Stimulated activated CD8-positive, alpha-beta memory T cell treated with anti-CD3 and anti-CD28 coated beads, Interleukin-7, amount 100 ng/mL, for 48 hours (primary cell): ENCODE measurements around the gene CARHSP1.
"Not testable (repeated sequence)": the region's sequence is repeated elsewhere in the genome, so short reads cannot be mapped to it uniquely, and the experiment has no call there.

Experiments
- DNase-seq, 2 donors: peaks; one replicate each; pipeline ENCODE4 v3.0.0-alpha.2; 2020; ENCODE audit warnings: low read depth in 1 of 2; ENCODE audit errors: extremely low read depth in 1 of 2

Gene CARHSP1

DNA sequence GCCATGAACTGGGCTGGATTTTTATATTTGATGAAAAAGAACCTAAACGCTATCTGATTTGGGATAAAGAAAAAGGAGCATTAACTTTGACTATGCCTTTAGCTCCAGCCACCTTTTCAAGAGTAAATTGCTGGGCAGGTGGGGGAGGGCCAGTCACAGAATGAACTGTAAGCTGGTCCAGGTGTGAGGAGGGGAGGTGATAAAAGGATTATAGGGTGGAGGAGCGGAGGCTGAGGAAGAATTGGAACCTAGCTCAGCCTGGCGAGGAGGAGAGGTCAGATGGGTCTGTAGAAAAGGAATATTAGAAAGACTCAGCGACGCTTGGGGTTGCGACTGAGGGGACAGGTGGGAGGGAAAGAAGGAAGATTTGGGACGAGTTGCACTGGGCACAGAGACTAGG is 32.0 kb downstream of the CARHSP1 start:
- not testable (repeated sequence) for DNase-seq

DNA sequence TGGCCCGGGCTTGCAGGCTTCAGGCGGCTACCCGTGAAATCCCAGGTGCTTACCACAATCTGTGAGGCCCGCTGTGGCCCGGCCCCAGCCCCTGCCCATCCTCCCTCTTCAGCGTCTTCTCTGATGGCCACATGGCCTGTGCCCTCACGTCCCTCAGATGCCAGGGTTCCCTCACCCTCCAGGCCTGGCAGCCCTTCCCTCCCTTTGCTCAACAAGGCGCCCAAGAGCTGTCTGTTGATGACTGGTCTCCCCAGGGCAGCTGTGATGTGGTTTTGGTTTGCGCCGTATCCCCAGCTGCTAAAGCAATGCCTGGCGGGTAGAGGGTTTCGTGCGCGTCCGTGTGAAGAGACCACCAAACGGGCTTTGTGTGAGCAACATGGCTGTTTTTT is 36.1 kb downstream of the CARHSP1 start:
- DNase-seq: no peak

DNA sequence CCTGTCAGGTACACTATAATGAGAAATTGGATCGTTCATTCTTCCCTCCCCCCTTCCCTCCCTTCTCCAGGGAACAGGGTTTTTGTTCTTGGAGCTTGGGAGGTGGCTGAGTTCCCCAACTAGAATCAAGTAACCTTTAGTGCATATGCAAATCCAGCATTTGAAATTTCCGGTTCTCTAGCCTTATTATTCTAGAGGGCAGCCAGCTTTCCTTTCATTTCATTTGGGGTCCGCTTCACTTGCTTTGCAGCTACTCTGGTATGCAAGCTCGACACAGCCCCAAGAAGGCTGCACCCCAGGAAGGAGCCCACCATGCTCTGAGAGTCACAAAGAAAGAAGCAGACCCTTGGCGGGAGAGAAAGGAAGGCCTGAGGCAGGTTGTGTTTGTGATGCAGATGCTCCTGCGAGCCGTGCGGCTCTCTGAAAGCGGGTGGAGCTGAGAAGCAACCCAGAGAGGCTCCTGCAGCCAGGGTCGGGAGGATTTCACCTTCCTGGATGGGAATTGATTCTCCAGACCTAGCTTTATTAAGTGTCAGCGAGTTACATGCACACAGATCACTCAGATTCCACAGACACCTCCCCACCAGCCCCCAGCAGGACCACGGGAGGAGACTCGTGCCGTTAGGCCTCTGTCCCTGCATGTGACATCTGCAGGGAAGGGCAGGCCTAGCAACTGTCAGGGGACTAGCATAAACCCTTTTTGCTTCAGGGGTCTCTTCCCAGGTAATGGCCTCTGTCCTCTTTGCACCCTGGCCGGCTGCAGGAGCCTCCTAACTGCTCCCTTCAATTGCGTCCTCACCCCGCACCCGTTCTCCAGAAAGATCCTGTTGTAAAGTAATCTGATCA is 36.7 kb downstream of the CARHSP1 start:
- no peak for DNase-seq

DNA sequence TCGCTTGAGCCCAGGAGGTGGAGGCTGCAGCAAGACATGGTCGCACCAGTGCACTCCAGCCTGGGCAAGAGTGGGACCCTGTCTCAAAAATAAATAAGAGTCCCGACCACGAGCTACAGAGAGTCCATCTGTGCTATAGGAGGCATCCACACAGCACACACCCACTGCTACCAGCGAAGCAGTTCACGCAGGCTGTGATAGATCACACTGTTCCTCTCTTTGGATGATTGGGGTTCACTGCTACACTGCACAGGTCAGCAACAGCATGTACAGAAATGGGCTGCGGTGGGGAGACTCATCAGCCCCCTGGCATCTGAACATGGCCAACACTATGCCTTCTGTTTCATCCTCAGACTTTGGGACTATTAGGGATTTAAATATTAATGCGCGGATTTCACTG is 37.4 kb downstream of the CARHSP1 start:
- DNase-seq: no peak

DNA sequence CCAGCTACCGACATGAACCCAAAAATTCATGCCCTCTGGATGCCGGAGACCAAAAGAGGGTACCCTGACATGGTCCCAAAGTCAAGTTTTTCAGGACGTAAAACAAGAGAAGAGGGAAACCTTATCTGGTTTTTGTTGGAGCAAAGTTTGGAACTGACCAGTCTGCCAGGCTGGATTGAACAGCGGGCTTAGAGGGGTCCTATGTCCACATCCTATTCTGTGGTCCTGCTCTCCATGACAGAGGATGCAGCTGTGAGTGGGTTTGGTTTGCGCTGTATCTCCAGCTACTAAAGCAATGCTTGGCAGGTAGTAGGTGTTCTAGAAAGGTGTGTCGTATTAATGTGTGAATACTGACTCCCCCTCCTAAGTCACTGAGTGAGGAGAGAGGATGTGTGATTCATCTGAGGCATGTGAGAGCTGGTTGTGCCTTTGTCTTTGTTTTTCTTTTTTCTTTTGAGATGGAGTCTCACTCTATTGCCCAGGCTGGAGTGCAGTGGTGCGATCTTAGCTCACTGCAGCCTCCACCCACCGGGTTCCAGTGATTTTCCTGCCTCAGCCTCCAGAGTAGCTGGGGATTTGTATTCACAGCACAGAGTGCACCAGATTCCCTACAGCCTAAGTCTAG is 40.2 kb downstream of the CARHSP1 start:
- DNase-seq: no peak

DNA sequence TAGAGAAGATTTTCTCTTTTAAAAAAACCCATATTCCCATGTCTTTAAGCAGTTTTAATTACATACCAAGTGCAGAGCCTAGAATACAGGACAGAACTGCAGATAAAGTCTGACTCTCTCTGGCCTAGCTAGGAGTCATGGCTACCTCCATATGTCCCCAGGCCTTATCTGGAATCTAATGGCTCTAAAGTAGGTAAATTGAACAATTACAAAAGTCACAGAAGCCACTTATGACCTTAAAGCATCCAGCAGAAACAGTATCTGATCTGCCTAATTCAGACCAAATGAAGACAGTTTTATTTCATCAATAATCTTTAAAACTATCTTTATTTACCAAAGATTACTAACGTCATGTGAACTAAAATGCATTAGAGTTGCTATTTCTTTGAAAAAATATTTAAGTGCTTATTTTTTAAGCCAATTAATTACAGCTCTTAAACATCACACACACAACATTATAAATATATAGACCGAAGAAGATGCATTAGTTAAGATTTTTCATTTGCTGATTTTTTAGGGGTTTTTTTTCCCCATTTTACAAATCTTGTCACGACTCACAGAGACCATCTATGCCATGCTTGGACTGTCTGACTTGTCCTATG is 42.4 kb downstream of the CARHSP1 start:
- DNase-seq: no peak

DNA sequence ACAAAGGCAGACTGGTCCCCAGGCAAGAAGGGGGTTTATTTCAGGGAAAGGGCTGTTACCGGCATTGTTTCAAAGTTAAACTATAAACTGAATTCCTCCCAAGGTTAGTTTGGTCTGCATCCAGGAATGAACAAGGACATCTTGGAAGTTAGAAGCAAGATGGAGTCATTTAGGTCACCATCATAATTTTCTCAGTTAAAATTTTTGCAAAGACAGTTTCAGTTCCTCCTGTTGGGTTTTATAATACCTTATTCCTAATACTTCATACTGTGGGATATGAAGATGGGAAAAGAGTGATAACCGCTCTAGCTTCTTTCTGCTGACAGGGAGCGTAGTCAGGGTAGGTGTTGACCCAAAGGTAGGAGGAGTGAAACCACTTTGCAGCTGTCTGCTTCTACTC is 46.4 kb downstream of the CARHSP1 start:
- DNase-seq: no peak

DNA sequence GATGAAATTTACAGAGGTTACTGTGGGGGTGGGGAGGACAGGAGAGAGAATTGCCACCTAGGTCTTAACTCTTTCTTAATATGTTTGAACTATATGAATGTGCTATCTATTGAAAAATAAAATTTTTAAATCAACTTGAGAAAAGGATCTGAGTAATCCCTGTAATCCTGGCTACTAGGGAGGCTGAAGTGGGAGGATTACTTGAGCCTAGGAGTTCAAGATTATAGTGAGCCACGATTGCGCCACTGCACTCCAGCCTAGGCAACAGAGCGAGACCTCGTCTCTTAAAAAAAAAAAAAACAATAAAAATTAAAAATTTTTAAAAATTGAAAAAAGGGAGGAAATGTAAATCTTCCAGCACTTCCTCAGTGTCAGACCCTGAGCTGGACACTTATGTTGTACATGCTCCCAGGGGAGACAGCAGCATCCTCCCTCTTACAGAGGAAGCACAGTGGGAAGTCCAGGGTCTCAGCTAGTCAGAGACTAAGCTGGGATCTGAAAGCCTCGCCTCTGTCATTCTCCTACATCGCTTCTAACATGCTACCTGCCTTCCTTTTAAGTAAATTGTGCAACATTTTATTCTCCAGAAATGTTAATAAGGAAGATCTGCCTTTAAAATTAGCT is 49.3 kb downstream of the CARHSP1 start:
- no peak for DNase-seq

DNA sequence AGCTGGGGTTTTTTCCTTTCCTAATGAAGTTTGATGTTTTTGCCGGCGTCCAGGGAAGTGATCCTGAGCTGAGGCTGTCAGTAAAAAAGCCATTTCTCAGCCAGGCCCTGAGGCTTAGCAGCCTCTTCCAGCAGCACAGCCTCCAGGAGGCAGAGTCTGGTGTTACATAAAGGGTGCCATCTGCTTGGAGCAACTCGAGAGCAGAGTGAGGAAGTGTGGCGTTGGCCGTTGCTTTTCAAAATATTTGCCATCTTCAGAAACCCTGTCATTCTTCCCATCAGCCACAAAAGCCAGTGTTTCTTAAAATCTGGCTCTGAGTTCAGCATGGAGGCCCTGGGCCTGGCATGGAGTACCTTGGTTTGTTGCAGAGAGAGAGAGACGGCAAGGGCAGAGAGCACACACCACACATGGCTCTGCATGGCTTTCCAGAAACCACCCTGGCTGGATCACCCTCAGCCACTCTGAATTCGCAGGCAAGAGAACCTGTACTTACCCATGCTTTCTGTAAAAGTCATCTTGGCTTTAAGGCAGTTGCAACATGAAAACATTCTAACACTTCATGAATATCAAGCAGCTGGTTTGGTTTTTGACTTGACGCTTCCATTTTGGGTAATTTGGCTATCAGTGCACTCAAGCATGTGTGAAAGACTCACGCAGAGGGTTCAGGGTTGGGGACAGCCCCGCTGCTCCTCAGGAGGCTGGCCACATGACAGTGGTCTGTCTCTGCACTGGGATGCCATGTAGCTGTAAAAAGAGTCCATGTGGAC is 50.1 kb downstream of the CARHSP1 start:
- no peak for DNase-seq

DNA sequence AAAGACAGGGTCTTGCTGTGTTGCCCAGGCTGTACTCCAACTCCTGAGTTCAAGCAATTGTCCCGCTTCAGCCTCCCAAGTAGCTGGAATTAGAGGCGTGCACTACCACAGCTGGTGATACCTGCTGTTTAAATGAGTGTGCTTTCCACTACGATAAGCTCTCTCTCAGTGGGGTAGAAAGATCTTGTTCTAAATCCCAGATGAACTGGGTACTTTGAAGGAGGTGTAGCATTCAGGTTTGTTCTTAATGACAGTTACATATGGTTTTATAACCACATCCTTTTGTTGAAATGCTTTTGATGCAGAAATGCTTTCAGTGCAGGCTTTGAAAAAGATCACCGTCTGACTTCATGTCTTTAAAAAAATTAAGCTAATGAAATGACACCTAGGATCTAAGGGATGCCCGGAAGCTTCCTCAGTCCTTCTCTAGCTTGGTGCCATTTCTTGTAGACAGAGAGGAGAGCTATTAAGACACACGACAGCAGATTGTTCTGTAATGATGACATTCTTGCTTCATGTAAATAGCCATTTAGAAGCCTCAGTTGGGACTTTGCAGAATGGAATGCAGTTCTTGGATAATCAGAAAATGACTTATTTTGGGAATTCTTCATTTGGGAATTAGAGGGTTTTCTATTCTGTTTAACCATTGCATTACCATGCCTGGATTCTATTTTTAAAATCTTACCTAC is 51.7 kb downstream of the CARHSP1 start:
- no peak for DNase-seq

DNA sequence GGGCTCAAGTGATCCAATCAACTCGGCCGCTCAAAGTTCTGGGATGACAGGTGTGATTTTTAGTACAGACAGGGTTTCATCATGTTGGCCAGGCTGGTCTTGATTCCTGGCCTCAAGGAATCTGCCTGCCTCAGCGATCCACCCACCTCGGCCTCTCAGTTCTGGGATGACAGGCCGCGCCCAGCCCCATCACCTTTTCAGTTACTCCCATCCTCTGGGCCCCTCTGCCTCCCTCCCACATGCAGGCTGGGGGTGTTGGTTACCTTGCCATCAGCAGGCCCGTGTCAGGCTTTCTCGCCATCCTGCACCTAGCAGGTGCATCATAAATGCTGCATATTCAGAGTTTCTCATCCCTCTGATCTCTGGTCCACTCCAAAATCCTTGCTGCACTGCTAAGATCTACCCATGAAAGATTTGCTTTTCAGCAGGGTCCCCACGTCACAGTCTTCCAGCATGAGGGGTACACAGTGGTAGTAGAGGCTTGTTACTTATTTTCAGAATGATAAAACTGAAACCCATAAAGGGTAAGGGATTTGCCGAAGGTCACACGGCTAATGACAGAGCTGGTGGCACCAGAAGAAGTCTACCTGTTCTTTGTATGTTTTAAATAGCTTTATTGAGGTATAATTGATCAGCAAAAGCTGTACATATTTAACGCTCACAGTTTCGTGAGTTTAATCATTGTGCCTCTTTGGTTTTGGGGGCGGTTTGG is 54.6 kb downstream of the CARHSP1 start:
- DNase-seq: no peak

DNA sequence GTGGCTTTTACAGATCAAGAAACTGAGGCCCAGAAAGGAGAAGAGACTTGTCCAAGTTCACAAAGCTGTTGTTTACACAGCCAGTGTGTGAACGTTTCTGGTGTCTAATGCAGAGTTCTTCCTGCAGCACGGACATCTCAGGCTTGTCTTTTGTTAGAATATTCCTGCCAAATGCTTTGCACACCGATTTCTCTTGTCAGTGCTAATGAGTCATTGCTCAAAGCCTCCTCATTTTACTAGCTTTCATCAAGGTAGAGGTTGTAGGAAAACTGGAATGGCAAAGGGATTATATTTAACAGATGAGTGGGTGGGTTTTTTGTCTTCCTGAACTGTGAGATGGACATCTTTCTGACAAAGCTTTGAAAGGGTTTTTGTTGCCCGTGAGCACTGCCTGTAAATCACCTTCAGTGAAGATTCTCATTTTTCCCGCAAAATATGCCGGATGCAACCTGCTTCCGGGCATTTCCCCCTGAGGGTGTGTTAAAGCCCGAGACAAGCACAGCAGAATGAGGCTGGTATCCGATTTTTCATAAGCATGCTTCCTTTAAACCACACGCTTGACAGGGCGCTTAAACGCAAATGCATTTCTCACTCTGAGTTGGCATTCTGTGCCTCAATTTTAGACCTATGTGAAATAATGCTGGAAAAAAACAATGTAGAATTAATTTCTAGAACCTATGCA is 56.5 kb downstream of the CARHSP1 start:
- no peak for DNase-seq

DNA sequence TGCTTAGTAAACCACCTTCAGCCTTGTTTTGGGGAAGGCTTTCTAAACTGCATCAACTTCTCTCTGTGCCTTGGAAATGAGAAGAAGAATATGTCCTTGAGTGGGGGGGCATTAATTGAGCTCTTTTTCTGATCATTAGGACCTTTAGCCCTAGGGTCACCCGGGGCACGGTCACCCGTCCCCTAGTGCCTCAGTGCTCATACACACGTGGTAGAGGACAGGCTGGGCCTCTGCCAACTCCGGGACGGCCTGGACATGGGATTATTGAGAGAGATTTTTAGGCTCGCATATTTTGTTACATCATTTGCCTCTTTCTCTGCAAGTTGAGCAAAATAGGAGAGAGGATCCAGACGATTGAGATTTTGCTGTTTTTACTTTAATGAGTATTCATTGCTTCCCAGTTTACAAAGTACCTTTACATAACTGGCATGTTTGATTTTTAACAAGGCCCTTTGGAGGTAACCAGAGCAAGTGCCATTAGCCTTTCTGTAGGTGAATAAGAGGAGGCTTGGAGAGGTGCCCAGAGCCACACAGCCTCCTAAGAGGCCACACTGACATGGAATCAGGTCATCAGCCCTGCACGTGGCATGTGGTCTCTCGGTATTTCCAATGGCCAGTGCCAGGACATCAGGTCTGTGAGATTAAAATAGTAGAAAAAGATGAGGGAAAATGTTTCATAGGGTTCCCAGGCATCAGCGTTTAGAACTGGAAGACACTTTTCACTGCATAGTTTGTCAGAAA is 60.0 kb downstream of the CARHSP1 start:
- DNase-seq: no peak

DNA sequence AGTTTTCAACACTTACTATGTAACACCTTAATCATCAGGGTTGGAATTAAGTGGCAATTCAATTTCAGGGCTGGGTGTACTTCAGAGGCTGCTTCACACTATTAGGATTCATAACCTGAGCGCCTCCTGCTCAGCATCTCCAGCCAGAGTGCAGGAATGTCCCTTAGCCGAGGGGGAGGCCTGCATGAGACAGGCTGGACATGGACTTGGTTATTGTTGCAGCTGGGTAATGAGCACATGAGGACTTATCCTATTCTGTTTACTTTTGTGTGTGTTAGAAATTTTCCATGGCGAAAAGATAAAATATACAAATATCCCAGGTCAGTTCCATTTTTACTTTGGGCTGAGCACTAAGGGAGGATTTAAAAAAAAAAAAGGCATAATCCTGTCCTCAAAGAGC is 60.8 kb downstream of the CARHSP1 start:
- no peak for DNase-seq

DNA sequence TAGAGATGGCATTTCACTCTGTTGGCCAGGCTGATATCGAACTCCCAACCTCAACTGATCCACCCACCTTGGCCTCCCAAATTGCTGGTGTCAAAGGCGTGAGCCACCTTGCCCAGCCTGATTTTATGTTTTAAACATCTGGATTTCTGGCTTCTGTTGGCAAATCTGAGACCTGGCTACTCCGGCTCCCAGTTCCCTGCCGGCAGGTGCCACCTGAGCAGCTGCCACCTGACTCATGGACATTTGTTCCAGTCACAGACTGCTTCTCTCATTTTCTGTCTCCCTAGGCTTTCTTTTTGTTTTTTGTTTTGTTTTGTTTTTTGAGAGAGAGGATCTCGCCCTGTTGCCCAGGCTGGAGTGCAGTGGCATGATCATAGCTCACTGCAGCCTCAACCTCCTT is 61.6 kb downstream of the CARHSP1 start:
- no peak for DNase-seq

DNA sequence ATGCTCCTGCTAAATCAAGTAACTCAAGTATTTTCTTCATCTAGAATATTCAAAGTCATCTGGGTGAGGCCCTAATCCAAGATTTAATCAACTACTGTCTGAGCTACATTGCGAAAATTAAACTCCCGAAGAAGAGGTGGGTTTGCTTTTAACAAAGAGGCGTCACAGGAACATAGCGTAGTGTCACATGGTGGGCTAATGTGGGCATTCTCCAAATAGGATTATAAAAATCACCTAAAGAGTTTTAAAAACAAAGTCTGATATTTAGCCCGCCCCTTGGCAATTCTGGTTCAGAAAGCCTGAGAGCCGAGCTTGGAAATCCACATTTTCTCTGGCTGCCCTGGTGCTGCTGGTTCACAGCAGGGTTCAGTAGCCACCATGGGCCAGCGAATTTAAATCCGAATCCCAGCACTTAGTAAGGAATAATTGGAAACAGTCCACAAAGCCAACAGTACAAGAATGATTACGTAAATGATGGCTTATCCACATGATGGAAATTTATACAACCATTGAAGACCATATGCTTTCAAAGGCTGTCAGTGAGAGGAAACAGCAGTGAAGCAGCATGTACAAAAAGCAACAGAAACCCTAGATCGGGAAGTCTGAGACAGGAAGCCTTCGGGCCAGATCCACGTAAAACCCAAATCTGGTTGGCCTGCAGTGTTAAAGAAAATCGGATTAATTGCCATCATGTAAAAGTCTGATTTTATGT is 62.4 kb downstream of the CARHSP1 start:
- no peak for DNase-seq

DNA sequence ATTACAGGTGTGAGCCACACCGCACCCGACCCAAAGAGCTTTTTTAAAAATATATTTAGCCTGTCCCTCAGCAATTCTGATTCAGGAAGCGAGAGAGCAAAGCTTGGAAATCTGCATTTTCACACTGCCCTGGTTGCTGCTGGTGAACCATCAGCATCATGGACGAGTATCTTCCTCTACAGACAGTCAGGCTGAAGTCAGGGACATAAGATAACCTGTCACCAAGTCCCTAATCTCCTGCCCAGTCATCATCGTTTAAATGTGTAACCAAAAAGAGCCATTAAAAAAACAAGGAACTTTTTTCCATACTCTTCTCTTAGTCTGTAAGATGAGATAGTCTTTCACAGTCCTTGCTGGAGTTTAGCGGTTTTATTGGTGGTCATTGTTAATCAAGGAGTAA is 64.5 kb downstream of the CARHSP1 start:
- DNase-seq: no peak

DNA sequence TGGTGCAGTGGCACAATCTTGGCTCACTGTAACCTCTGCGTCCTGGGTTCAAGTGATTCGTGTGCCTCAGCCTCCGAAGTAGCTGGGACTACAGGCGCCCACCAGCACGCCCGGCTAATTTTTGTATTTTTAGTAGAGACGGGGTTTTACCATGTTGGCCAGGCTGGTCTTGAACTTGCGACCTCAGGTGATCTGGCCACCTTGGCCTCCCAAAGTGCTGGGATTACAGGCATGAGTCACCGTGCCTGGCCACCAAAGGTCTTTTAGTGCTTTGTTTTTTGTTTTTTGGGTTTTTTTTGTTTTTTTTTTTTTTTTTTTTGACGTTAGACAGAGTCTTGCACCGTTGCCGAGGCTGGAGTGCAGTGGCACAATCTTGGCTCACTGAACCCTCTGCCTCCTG is 65.1 kb downstream of the CARHSP1 start:
- not testable (repeated sequence) for DNase-seq
